Activated CD8-positive, alpha-beta memory T cell treated with anti-CD3 and anti-CD28 coated beads, Interleukin-2, amount 50 U/mL, for 24 hours (primary cell): ENCODE measurements around the gene KCNN3.

ENCODE experiments used
- DNase-seq: peaks from one replicate; pipeline ENCODE4 v3.0.0-alpha.2; 2020; ENCODE audit errors: extremely low read depth

KCNN3 gene

GRCh38 chr1:154663471-154664060 lies 206.5 kb downstream of the KCNN3 start:
- DNase-seq = no peak

GRCh38 chr1:154661110-154661509 lies 209.0 kb downstream of the KCNN3 start:
- no peak for DNase-seq

- no peak for DNase-seq
These were observed 210.1 kb downstream of the KCNN3 start for GRCh38 chr1:154659823-154660592.

GRCh38 chr1:154657556-154657955 lies 212.5 kb downstream of the KCNN3 start:
- no peak for DNase-seq

- no peak for DNase-seq
These were observed 217.2 kb downstream of the KCNN3 start for GRCh38 chr1:154652893-154653292.
